Gastroesophageal sphincter (tissue), 4 donors: ENCODE results near the gene MATK. TPM values are rescaled to one million over a fixed set of nuclear protein-coding genes. Genes with fewer than 3 reads are reported as not detected.

Experiments used
- ATAC-seq: fragments of 150-250 bp; one replicate; pipeline ENCODE4 v1.9.1; 2016; ENCODE audit warnings: mild to moderate bottlenecking, moderate library complexity
- H3K27ac ChIP-seq, 4 donors: fragments of 200-600 bp; sonication (generic) in 3 of 4; 1 replicate in 3 of 4; 2 replicates in 1 of 4; pipeline ENCODE4 v1.5.1; 2016 to 2019
- H3K27me3 ChIP-seq: fragments of 200-600 bp; sonication (generic); one replicate; pipeline ENCODE4 v1.5.1; 2019
- H3K36me3 ChIP-seq, 2 donors: fragments of 200-600 bp; sonication (generic); one replicate each; pipeline ENCODE4 v1.5.1; 2019; ENCODE audit warnings: control low read depth in 1 of 2
- H3K4me1 ChIP-seq, 3 donors: fragments of 200-600 bp; sonication (generic); 1 replicate in 2 of 3; 2 replicates in 1 of 3; pipeline ENCODE4 v1.5.1; 2016 to 2019; ENCODE audit warnings: control low read depth in 2 of 3
- H3K4me3 ChIP-seq, 2 donors: fragments of 200-600 bp; sonication (generic); one replicate each; pipeline ENCODE4 v1.5.1; 2019; ENCODE audit warnings: mild to moderate bottlenecking in 1 of 2, moderate library complexity in 1 of 2
- H3K9me3 ChIP-seq, 3 donors: fragments of 200-600 bp; sonication (generic); one replicate each; pipeline ENCODE4 v1.5.1; 2017 to 2019; ENCODE audit warnings: control low read depth in 2 of 3
- EP300 ChIP-seq: sonication (generic); formaldehyde crosslinking; IDR thresholded peaks from one replicate; pipeline ENCODE4 v1.6.1; 2017; ENCODE audit warnings: antibody characterized with exemption, mild to moderate bottlenecking
- POLR2A ChIP-seq, 2 donors: fragments of 450-650 bp; IDR thresholded peaks; one replicate each; pipeline ENCODE4 v1.6.1; 2017; ENCODE audit warnings: antibody characterized with exemption in 2 of 2, mild to moderate bottlenecking in 2 of 2, moderate library complexity in 1 of 2
- POLR2AphosphoS5 ChIP-seq: sonication (generic); formaldehyde crosslinking; IDR thresholded peaks from one replicate; pipeline ENCODE4 v1.6.1; 2017; ENCODE audit warnings: antibody characterized with exemption
- WGBS, 2 donors: methylation state at CpG; one replicate each; pipeline ENCODE4 v1.1.5; 2018; ENCODE audit warnings: low coverage in 1 of 2; 5-methylcytosine and 5-hydroxymethylcytosine counted together
- total RNA-seq, 4 donors: library from RNA; depleted of rRNA; stranded (reverse); fragments of >200 nt; gene quantifications; one replicate each; pipeline ENCODE4 v1.1.0, GENCODE V29; 2016
- TF ChIP-seq, protein P1 (sequence below), 4 experiments: fragments of 200-600 bp in 2 of 4; fragments of 450-650 bp in 2 of 4; sonication (generic) in 1 of 4; IDR thresholded peaks; one replicate each; pipeline ENCODE4 v1.5.1; 2017 to 2019; ENCODE audit warnings: antibody characterized with exemption in 4 of 4, mild to moderate bottlenecking in 2 of 4, moderate library complexity in 2 of 4

Gene MATK
- total RNA-seq, 4 donors from 2014 or later = 0.47 to 5.0 (median 1.7) TPM

DNA sequence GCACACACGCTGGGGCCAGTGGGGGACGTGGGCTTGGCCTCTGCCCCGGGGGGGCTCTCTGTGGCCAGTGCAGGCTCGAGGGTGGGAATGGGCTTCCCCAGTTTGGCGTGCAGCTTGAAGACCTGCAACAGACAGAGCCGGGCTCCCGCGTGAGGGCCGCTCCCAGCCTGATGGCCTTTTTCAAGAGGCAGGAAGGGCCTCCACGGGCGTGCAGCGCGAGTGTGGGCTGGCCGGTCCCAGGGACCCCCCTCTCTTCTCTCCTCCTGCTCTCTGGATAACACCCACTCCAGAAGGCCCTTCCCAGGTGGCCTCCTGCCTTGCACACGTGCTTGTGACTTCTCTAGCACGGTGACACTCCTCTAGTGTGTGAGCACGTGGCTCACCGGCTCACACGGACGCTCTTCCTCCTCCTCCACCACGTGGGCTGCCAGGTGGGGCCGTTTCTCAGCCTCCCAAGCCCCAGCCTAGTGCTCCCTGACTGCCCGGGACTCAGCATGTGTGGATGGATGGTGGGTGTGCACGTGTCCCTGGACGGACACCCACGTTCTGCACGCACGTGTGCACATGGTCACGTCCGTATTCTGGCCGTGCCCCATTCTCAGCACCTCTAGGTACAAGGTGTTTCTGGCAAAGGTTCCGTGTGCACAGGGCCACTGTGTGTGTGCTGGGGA lies 39.2 kb upstream of the MATK start:
- Histone ChIP-seq H3K4me3 (no peak overlapping the region), H3K27me3 (peaks cover 26% of the 10 kb centered on the region), H3K27ac (no peak overlapping the region), H3K9me3 (no peaks in the 10 kb centered on the region), H3K36me3 (no peaks in the 10 kb centered on the region), H3K4me1 (peaks cover 0 to 6% (median 0%) of the 10 kb centered on the region in 3 donors)
- TF ChIP-seq EP300 (no peak), POLR2AphosphoS5 (no peak), POLR2A (IDR thresholded peaks at IDR 0.05) (no peak)
- TF ChIP-seq, protein P1, sequence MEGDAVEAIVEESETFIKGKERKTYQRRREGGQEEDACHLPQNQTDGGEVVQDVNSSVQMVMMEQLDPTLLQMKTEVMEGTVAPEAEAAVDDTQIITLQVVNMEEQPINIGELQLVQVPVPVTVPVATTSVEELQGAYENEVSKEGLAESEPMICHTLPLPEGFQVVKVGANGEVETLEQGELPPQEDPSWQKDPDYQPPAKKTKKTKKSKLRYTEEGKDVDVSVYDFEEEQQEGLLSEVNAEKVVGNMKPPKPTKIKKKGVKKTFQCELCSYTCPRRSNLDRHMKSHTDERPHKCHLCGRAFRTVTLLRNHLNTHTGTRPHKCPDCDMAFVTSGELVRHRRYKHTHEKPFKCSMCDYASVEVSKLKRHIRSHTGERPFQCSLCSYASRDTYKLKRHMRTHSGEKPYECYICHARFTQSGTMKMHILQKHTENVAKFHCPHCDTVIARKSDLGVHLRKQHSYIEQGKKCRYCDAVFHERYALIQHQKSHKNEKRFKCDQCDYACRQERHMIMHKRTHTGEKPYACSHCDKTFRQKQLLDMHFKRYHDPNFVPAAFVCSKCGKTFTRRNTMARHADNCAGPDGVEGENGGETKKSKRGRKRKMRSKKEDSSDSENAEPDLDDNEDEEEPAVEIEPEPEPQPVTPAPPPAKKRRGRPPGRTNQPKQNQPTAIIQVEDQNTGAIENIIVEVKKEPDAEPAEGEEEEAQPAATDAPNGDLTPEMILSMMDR (IDR thresholded peaks at IDR 0.05) = no peak
- 70 to 88% methylated on average over 4 to 9 of the region's 32 CpGs for WGBS, 2 donors
- ATAC-seq = no peak

GRCh38 chr19:3823350-3823713 lies 37.2 kb upstream of the MATK start:
- WGBS, 2 donors = 71% methylated on average over 4 of the region's 10 CpGs; no CpG with 5 or more reads in 1 of the 2 donors
- ATAC-seq = no peak
- H3K27ac ChIP-seq = no peak overlapping the region
- no peaks in the 10 kb centered on the region for H3K36me3 ChIP-seq
- no peak overlapping the region for H3K4me3 ChIP-seq
- peaks cover 0 to 6% (median 0%) of the 10 kb centered on the region in 3 donors for H3K4me1 ChIP-seq
- TF ChIP-seq POLR2AphosphoS5 = no peak
- no peak for TF ChIP-seq EP300
- TF ChIP-seq, protein P1 (IDR thresholded peaks at IDR 0.05) = no peak
- no peak for TF ChIP-seq POLR2A (IDR thresholded peaks at IDR 0.05)
- H3K9me3 ChIP-seq = no peaks in the 10 kb centered on the region
- peaks cover 23% of the 10 kb centered on the region for H3K27me3 ChIP-seq

DNA sequence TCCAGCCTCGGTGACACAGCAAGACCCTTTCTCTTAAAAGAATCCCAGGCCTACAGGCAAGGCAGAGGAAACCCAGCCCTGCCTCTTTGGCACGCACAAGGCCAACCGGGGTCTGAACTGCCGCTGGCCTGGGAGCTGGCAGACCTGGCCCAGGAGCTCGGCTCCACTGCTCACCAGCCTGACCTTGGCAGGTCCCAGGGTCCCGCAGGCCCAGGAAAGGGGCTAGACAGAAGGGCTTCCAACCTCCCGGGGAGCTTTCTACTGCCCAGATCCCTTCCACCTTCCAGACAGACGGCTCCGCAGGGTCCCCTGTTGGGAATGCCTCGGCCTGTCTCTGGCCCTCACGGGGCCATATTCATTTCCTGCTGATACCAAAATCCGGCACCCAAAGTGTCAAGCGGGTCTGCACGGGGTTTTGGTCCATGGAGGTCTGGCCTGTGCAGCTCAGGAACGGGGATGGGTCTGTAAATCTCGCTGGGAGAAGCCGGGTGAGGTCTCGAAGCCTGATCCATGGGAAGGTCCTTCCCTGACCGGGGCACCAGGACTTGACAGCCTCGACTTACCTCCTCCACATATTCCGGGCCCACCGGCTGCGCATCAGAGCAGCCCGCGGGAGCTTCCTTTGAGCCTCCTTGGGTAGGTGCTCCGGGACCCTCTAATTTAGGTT lies 36.6 kb upstream of the MATK start:
- H3K9me3 ChIP-seq = no peaks in the 10 kb centered on the region

GRCh38 chr19:3821857-3822364 lies 35.7 kb upstream of the MATK start:
- ATAC-seq = peak; percentile 66
- H3K9me3 ChIP-seq = no peaks in the 10 kb centered on the region

More for the DNA sequence above, 36.6 kb upstream of the MATK start:
- Histone ChIP-seq H3K27me3 (peaks cover 23% of the 10 kb centered on the region), H3K27ac (no peak overlapping the region), H3K4me3 (no peak overlapping the region), H3K4me1 (peaks cover 0 to 6% (median 0%) of the 10 kb centered on the region in 3 donors), H3K36me3 (no peaks in the 10 kb centered on the region)
- 79% methylated on average over 2 of the region's 26 CpGs; no CpG with 5 or more reads in 1 of the 2 donors for WGBS, 2 donors
- TF ChIP-seq EP300 (no peak), POLR2A (IDR thresholded peaks at IDR 0.05) (no peak)
- no peak for ATAC-seq

GRCh38 chr19:3821156-3821555 lies 35.0 kb upstream of the MATK start:
- Histone ChIP-seq H3K27me3 (peaks cover 22% of the 10 kb centered on the region), H3K4me3 (no peak overlapping the region), H3K36me3 (no peaks in the 10 kb centered on the region), H3K27ac (no peak overlapping the region), H3K9me3 (no peaks in the 10 kb centered on the region), H3K4me1 (peaks cover 0 to 6% (median 0%) of the 10 kb centered on the region in 3 donors)
- WGBS, 2 donors = 91 to 94% methylated on average over 7 of the region's 23 CpGs
- no peak for ATAC-seq
- TF ChIP-seq, protein P1 (IDR thresholded peaks at IDR 0.05) = no peak
- no peak for TF ChIP-seq EP300
- no peak for TF ChIP-seq POLR2AphosphoS5
- TF ChIP-seq POLR2A (IDR thresholded peaks at IDR 0.05) = no peak

More at GRCh38 chr19:3821857-3822364, 35.7 kb upstream of the MATK start:
- TF ChIP-seq, protein P1 (IDR thresholded peaks at IDR 0.05) = peak in 3 of 4 experiments; percentile 92 to 96 (median 93)
- no peak for TF ChIP-seq EP300
- no peak for TF ChIP-seq POLR2A (IDR thresholded peaks at IDR 0.05)
- Histone ChIP-seq H3K36me3 (no peaks in the 10 kb centered on the region), H3K4me3 (no peak overlapping the region), H3K27ac (no peak overlapping the region), H3K27me3 (peaks cover 18% of the 10 kb centered on the region), H3K4me1 (peaks cover 0 to 6% (median 0%) of the 10 kb centered on the region in 3 donors)
- 8% methylated on average over 5 of the region's 43 CpGs; no CpG with 5 or more reads in 1 of the 2 donors for WGBS, 2 donors
